A673 (cell line): Measurements from ENCODE around the gene NLGN1. TPM values are rescaled to one million over a fixed set of nuclear protein-coding genes. Genes with fewer than 3 reads are reported as not detected.

Experiments used
- BruUV-seq: library from RNA; stranded (reverse); fragments of 400-500 nt; replicated peaks from 2 replicates; lab custom pipeline; 2021; lab: Mats Ljungman, UMichigan
- CTCF ChIA-PET: fragments of 300-600 bp; sonication (Branson Sonifier 250); formaldehyde crosslinking; loops from one replicate; lab custom pipeline; 2022; ENCODE audit warnings: antibody characterized with exemption; lab: Charles Lee
- POLR2A ChIA-PET: fragments of 300-600 bp; sonication (Branson Sonifier 250); formaldehyde crosslinking; loops from one replicate; lab custom pipeline; 2022; ENCODE audit warnings: antibody characterized with exemption; ENCODE audit not compliant: low non-redundant PET; lab: Charles Lee
- DNase-seq: peaks from one replicate; pipeline ENCODE4 v3.0.0-alpha.2; 2015; ENCODE audit warnings: low spot score
- H3K27ac ChIP-seq: fragments of 200-600 bp; sonication (generic); 2 replicates; pipeline ENCODE4 v1.5.1; 2016; ENCODE audit warnings: mixed run types, low read depth, mild to moderate bottlenecking, mixed read lengths, antibody characterized with exemption, low read length; ENCODE audit not compliant: poor library complexity, severe bottlenecking
- H3K27me3 ChIP-seq: fragments of 200-600 bp; sonication (generic); replicated peaks from 2 replicates; pipeline ENCODE4 v1.6.1; 2017; ENCODE audit warnings: mixed run types, low read depth, mild to moderate bottlenecking, mixed read lengths, antibody characterized with exemption, low read length; ENCODE audit not compliant: insufficient read depth, poor library complexity
- H3K36me3 ChIP-seq: fragments of 200-600 bp; sonication (generic); 2 replicates; pipeline ENCODE4 v1.6.1; 2016; ENCODE audit warnings: mixed run types, mild to moderate bottlenecking, mixed read lengths, antibody characterized with exemption, low read length; ENCODE audit not compliant: insufficient read depth, poor library complexity, severe bottlenecking
- H3K4me1 ChIP-seq: fragments of 200-600 bp; sonication (generic); 2 replicates; pipeline ENCODE4 v1.6.1; 2017; ENCODE audit warnings: mixed run types, mild to moderate bottlenecking, mixed read lengths, antibody characterized with exemption, low read length; ENCODE audit not compliant: insufficient read depth, poor library complexity, severe bottlenecking
- H3K4me3 ChIP-seq: fragments of 200-600 bp; sonication (generic); 2 replicates; pipeline ENCODE4 v1.5.1; 2016; ENCODE audit warnings: low read depth, mixed run types, mild to moderate bottlenecking, mixed read lengths, low read length; ENCODE audit not compliant: poor library complexity, severe bottlenecking
- H3K9me3 ChIP-seq: fragments of 200-600 bp; sonication (generic); 2 replicates; pipeline ENCODE4 v1.6.1; 2016; ENCODE audit warnings: mixed run types, low read depth, mild to moderate bottlenecking, mixed read lengths, antibody characterized with exemption, low read length; ENCODE audit not compliant: poor library complexity, severe bottlenecking
- CTCF ChIP-seq: fragments of 300-800, 200-600 bp; sonication (generic); conservative IDR thresholded peaks from 2 replicates; pipeline ENCODE4 v1.5.1; 2017; ENCODE audit warnings: low read depth, mild to moderate bottlenecking, antibody characterized with exemption, low read length, moderate library complexity, mixed read lengths
- EZH2 ChIP-seq: fragments of 200-600 bp; sonication (generic); IDR thresholded peaks from 2 replicates; pipeline ENCODE4 v1.6.1; 2017; ENCODE audit warnings: borderline replicate concordance, low read depth, mild to moderate bottlenecking, mixed read lengths, antibody characterized with exemption, low read length; ENCODE audit not compliant: poor library complexity, severe bottlenecking
- intact Hi-C: fragments of 100-400 bp; cut with micrococcal nuclease; formaldehyde crosslinking; loops from one replicate; pipeline ENCODE4 v1.10.0; 2022; ENCODE audit not compliant: unreplicated experiment
- total RNA-seq: library from RNA; stranded (reverse); gene quantifications from 2 replicates; pipeline ENCODE4 v1.2.3, GENCODE V29; 2021

The NLGN1 gene
- total RNA-seq, 1 experiment from 2014 or later: 0.39 TPM

- no peak for DNase-seq
- Histone ChIP-seq H3K9me3 (no peaks in the 10 kb centered on the region), H3K4me3 (no peak overlapping the region), H3K36me3 (no peaks in the 10 kb centered on the region), H3K27me3 (no peaks in the 10 kb centered on the region), H3K4me1 (no peaks in the 10 kb centered on the region), H3K27ac (no peak overlapping the region)
- POLR2A ChIA-PET: no interaction called here
- intact Hi-C loops: no loop called here
- TF ChIP-seq CTCF (no peak), EZH2 (no peak)
- CTCF ChIA-PET: no interaction called here
- no TSS peak for BruUV-seq
These were observed 336.9 kb downstream of the NLGN1 start for GRCh38 chr3:173734473-173734872.

- Histone ChIP-seq H3K4me1 (no peaks in the 10 kb centered on the region), H3K36me3 (no peaks in the 10 kb centered on the region), H3K9me3 (no peaks in the 10 kb centered on the region), H3K4me3 (no peak overlapping the region), H3K27me3 (no peaks in the 10 kb centered on the region), H3K27ac (no peak overlapping the region)
- POLR2A ChIA-PET: no interaction called here
- CTCF ChIA-PET: no interaction called here
- no peak for TF ChIP-seq EZH2
- no peak for TF ChIP-seq CTCF
- intact Hi-C loops: no loop called here
- no TSS peak for BruUV-seq
- DNase-seq: no peak
These were observed 337.4 kb downstream of the NLGN1 start for GRCh38 chr3:173734895-173735294.

- POLR2A ChIA-PET: no interaction called here
These were observed 338.3 kb downstream of the NLGN1 start for GRCh38 chr3:173735841-173736240.

More at GRCh38 chr3:173735841-173736240, 338.3 kb downstream of the NLGN1 start:
- DNase-seq: no peak
- intact Hi-C loops: no loop called here
- no TSS peak for BruUV-seq
- Histone ChIP-seq H3K9me3 (no peaks in the 10 kb centered on the region), H3K4me3 (no peak overlapping the region), H3K4me1 (no peaks in the 10 kb centered on the region), H3K27me3 (no peaks in the 10 kb centered on the region), H3K36me3 (no peaks in the 10 kb centered on the region), H3K27ac (no peak overlapping the region)
- CTCF ChIA-PET: no interaction called here
- TF ChIP-seq CTCF (no peak), EZH2 (no peak)
